Measurements from ENCODE around the gene CPD.

CPD gene

GRCh38 chr17:30357476-30357875 lies 21.3 kb upstream of the CPD start:
- no peak for DNase-seq

GRCh38 chr17:30358055-30358760 lies 20.5 kb upstream of the CPD start:
- no peak for DNase-seq

- no peak for DNase-seq
Measured at GRCh38 chr17:30360086-30360808, 18.5 kb upstream of the CPD start.

GRCh38 chr17:30361766-30362279 lies 16.9 kb upstream of the CPD start:
- DNase-seq: no peak

- DNase-seq: no peak
Measured at GRCh38 chr17:30363715-30364202, 15.0 kb upstream of the CPD start.

GRCh38 chr17:30366536-30366935 lies 12.2 kb upstream of the CPD start:
- DNase-seq: no peak

- DNase-seq: no peak
Measured at GRCh38 chr17:30368912-30369720, 9.6 kb upstream of the CPD start.

GRCh38 chr17:30369995-30370394 lies 8.7 kb upstream of the CPD start:
- DNase-seq: no peak

GRCh38 chr17:30372755-30373154 lies 6.0 kb upstream of the CPD start:
- DNase-seq: no peak

- no peak for DNase-seq
Measured at GRCh38 chr17:30375661-30376060, 3.1 kb upstream of the CPD start.

- peak; percentile 59 for DNase-seq
Measured at GRCh38 chr17:30376621-30377452, 1.9 kb upstream of the CPD start.

- DNase-seq: no peak
Measured at GRCh38 chr17:30377574-30378240, 1.0 kb upstream of the CPD start.

GRCh38 chr17:30378241-30378824 lies 394 bp upstream of the CPD start:
- DNase-seq: peak; percentile 42

GRCh38 chr17:30379303-30379902 lies 676 bp downstream of the CPD start:
- DNase-seq: peak; percentile 25

- DNase-seq: no peak
Measured at GRCh38 chr17:30379903-30380381, 1.2 kb downstream of the CPD start.

- no peak for DNase-seq
Measured at GRCh38 chr17:30380643-30381339, 2.1 kb downstream of the CPD start.

- no peak for DNase-seq
Measured at GRCh38 chr17:30381340-30381659, 2.6 kb downstream of the CPD start.

- DNase-seq: no peak
Measured at GRCh38 chr17:30382345-30382744, 3.6 kb downstream of the CPD start.

- no peak for DNase-seq
Measured at GRCh38 chr17:30388321-30389179, 9.8 kb downstream of the CPD start.

Data from femur (tissue), 1 donor.